BLaER1 (cell line): Measurements from ENCODE around the gene R3HDM4.
A peak's percentile ranks its signal among the peaks of the same experiment; 100 is the strongest.

Experiments used
- H3K27ac ChIP-seq: shearing (Covaris generic); formaldehyde crosslinking; 2 replicates; pipeline ENCODE4 v1.8.1; 2022
- H3K27me3 ChIP-seq: shearing (Covaris generic); formaldehyde crosslinking; 2 replicates; pipeline ENCODE4 v1.8.1; 2022
- H3K36me3 ChIP-seq: shearing (Covaris generic); formaldehyde crosslinking; 2 replicates; pipeline ENCODE4 v1.8.1; 2022
- H3K4me1 ChIP-seq: shearing (Covaris generic); formaldehyde crosslinking; 2 replicates; pipeline ENCODE4 v1.8.1; 2022
- H3K4me2 ChIP-seq: shearing (Covaris generic); formaldehyde crosslinking; 2 replicates; pipeline ENCODE4 v1.8.1; 2022
- H3K4me3 ChIP-seq: shearing (Covaris generic); formaldehyde crosslinking; 2 replicates; pipeline ENCODE4 v1.8.1; 2022
- H3K9ac ChIP-seq: shearing (Covaris generic); formaldehyde crosslinking; 2 replicates; pipeline ENCODE4 v1.8.1; 2022
- H3K9me3 ChIP-seq: shearing (Covaris generic); formaldehyde crosslinking; 2 replicates; pipeline ENCODE4 v1.8.1; 2022
- H4K20me1 ChIP-seq: shearing (Covaris generic); formaldehyde crosslinking; 2 replicates; pipeline ENCODE4 v1.8.1; 2022
- Cebpa-rat ChIP-seq: shearing (Covaris generic); IDR thresholded peaks from 2 replicates; pipeline ENCODE4 v1.8.1; 2022

Gene R3HDM4

GRCh38 chr19:926323-926588, 13.2 kb upstream of the R3HDM4 start:
- H3K4me3 ChIP-seq: peak overlapping the region; percentile 90
- TF ChIP-seq Cebpa-rat: no peak
- peaks cover 25% of the 10 kb centered on the region for H3K36me3 ChIP-seq
- peak overlapping the region; percentile 91 for H3K9ac ChIP-seq
- H3K27ac ChIP-seq: peak overlapping the region; percentile 91
- peaks cover 33% of the 10 kb centered on the region for H4K20me1 ChIP-seq
- H3K27me3 ChIP-seq: peaks cover 8% of the 10 kb centered on the region
- H3K9me3 ChIP-seq: no peaks in the 10 kb centered on the region
- peaks cover 33% of the 10 kb centered on the region for H3K4me1 ChIP-seq
- peak overlapping the region; percentile 79 for H3K4me2 ChIP-seq

GRCh38 chr19:925526-926322, 12.7 kb upstream of the R3HDM4 start, which contains the start of gene ARID3A:
TSS of gene ARID3A (plus strand) at chr19:926035. CDS start at chr19:929529, 3,494 bp downstream.
- peak within 1 kb of the TSS; percentile 90 for H3K4me3 ChIP-seq
- peak within 1 kb of the TSS; percentile 91 for H3K9ac ChIP-seq
- peaks cover 20% of the 10 kb centered on the region for H3K36me3 ChIP-seq
- H4K20me1 ChIP-seq: peaks cover 33% of the 10 kb centered on the region
- H3K9me3 ChIP-seq: no peaks in the 10 kb centered on the region
- peak within 1 kb of the TSS; percentile 91 for H3K27ac ChIP-seq
- peak within 1 kb of the TSS; percentile 91 for H3K4me2 ChIP-seq
- H3K4me1 ChIP-seq: peaks cover 34% of the 10 kb centered on the region
- H3K27me3 ChIP-seq: peaks cover 14% of the 10 kb centered on the region
- no peak for TF ChIP-seq Cebpa-rat

GRCh38 chr19:925087-925525, 12.1 kb upstream of the R3HDM4 start:
- peak overlapping the region; percentile 91 for H3K27ac ChIP-seq

DNA sequence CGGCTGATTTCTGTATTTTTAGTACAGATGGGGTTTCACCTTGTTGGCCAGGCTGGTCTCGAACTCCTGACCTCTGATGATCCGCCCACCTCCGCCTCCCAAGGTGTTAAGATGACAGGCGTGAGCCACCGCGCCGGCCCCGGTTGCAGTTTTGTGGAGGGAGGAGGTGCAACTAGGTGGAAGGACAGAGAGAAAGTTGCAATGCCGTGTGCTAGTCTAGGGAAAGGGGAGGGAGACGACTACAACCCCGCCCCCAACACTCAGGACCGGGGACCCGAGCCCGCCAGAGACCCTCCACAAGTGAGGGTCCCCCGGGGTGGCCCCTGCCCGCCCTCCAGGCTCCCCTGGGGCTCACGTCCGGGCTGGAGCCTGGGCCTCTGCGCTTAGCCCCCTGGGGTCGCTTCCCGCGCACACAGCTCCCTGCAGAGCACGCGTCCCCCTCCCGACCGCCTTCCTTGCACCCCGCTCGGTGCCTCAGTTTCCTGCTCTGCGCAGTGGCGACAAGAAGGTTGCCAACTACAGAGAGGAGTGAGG, 11.6 kb upstream of the R3HDM4 start:
- Histone ChIP-seq H3K36me3 (peaks cover 11% of the 10 kb centered on the region), H3K9ac (peak overlapping the region; percentile 91), H3K4me2 (peak overlapping the region; percentile 91), H3K9me3 (no peaks in the 10 kb centered on the region), H4K20me1 (peaks cover 34% of the 10 kb centered on the region), H3K4me3 (peak overlapping the region; percentile 90), H3K4me1 (peaks cover 45% of the 10 kb centered on the region), H3K27ac (peak overlapping the region; percentile 91), H3K27me3 (peaks cover 25% of the 10 kb centered on the region)
- no peak for TF ChIP-seq Cebpa-rat

More at GRCh38 chr19:925087-925525, 12.1 kb upstream of the R3HDM4 start:
- Histone ChIP-seq H3K36me3 (peaks cover 16% of the 10 kb centered on the region), H3K9ac (peak overlapping the region; percentile 91), H3K9me3 (no peaks in the 10 kb centered on the region), H3K4me3 (peak overlapping the region; percentile 90), H4K20me1 (peaks cover 34% of the 10 kb centered on the region), H3K4me1 (peaks cover 40% of the 10 kb centered on the region), H3K27me3 (peaks cover 20% of the 10 kb centered on the region), H3K4me2 (peak overlapping the region; percentile 91)
- no peak for TF ChIP-seq Cebpa-rat

DNA sequence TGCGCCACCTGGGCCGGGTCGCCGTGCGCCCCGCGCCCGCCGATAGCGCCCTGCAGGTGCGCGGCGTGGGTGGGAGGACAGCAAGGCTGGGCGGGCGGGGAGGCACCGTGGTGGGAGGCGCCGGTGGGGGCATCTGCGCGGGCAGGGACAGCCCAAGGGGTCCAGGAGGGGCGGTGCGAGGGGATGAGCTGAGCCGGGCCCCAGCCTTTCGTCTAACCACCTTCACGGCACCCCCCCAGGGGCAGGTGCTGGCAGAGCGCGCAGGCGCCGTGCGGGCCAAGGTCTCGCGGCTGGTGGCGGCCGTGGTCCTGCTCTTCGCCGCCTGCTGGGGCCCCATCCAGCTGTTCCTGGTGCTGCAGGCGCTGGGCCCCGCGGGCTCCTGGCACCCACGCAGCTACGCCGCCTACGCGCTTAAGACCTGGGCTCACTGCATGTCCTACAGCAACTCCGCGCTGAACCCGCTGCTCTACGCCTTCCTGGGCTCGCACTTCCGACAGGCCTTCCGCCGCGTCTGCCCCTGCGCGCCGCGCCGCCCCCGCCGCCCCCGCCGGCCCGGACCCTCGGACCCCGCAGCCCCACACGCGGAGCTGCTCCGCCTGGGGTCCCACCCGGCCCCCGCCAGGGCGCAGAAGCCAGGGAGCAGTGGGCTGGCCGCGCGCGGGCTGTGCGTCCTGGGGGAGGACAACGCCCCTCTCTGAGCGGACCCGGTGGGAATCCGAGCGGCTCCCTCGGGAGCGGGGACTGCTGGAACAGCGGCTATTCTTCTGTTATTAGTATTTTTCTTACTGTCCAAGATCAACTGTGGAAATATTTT, 7.2 kb upstream of the R3HDM4 start:
- Histone ChIP-seq H3K9me3 (no peaks in the 10 kb centered on the region), H3K9ac (no peak overlapping the region), H4K20me1 (peaks cover 34% of the 10 kb centered on the region), H3K27me3 (peaks cover 66% of the 10 kb centered on the region), H3K36me3 (no peaks in the 10 kb centered on the region), H3K27ac (no peak overlapping the region), H3K4me3 (peak overlapping the region; percentile 54), H3K4me1 (peaks cover 51% of the 10 kb centered on the region), H3K4me2 (peak overlapping the region; percentile 75)
- no peak for TF ChIP-seq Cebpa-rat

DNA sequence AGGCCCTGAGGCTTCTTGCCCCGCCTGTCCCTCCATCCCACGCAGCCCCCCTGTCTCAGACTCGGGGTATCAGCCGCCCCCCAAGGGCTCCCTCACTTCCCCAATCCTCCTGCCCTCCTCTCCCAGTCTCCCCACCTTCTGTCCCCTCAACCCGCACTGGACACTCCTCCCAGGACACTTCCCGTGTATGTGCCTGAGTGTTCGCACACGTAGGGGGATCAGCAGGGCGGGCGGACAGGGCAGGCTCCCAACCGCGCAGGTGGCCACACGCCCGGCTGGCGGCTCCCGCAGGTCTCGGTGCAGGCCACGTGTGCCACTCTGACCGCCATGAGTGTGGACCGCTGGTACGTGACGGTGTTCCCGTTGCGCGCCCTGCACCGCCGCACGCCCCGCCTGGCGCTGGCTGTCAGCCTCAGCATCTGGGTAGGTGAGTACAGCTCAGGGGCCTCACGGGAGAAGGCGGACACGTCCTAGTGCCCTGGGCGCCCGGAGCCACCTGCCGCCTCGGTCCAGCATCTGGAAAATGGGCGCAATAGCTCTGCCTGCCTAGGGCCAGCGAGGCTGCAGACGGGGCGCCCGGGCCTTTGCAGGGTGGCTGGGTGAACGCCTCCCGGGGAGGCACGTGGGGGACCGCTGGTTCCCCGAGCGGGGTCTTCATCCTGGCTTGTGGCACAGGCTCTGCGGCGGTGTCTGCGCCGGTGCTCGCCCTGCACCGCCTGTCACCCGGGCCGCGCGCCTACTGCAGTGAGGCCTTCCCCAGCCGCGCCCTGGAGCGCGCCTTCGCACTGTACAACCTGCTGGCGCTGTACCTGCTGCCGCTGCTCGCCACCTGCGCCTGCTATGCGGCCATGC, 6.4 kb upstream of the R3HDM4 start:
- H3K4me3 ChIP-seq: peak overlapping the region; percentile 54
- H3K4me2 ChIP-seq: peak overlapping the region; percentile 75
- no peaks in the 10 kb centered on the region for H3K36me3 ChIP-seq
- no peaks in the 10 kb centered on the region for H3K9me3 ChIP-seq
- no peak for TF ChIP-seq Cebpa-rat
- peaks cover 73% of the 10 kb centered on the region for H3K27me3 ChIP-seq
- no peak overlapping the region for H3K27ac ChIP-seq
- H3K9ac ChIP-seq: no peak overlapping the region
- H3K4me1 ChIP-seq: peaks cover 45% of the 10 kb centered on the region
- H4K20me1 ChIP-seq: peaks cover 34% of the 10 kb centered on the region

GRCh38 chr19:918481-919198, 5.6 kb upstream of the R3HDM4 start:
- Histone ChIP-seq H3K9me3 (no peaks in the 10 kb centered on the region), H3K27me3 (peaks cover 77% of the 10 kb centered on the region), H3K4me3 (peak overlapping the region; percentile 60; the same call in 1 of the 2 replicates), H3K36me3 (no peaks in the 10 kb centered on the region), H3K27ac (no peak overlapping the region), H3K4me1 (peaks cover 41% of the 10 kb centered on the region), H3K9ac (no peak overlapping the region), H3K4me2 (peak overlapping the region; percentile 78), H4K20me1 (peaks cover 34% of the 10 kb centered on the region)
- TF ChIP-seq Cebpa-rat: no peak

- Histone ChIP-seq H3K27ac (no peak overlapping the region), H3K4me2 (peak overlapping the region; percentile 78), H3K4me3 (peak overlapping the region; percentile 60), H4K20me1 (peaks cover 34% of the 10 kb centered on the region), H3K9ac (no peak overlapping the region), H3K4me1 (peaks cover 41% of the 10 kb centered on the region), H3K27me3 (peaks cover 77% of the 10 kb centered on the region), H3K36me3 (no peaks in the 10 kb centered on the region), H3K9me3 (no peaks in the 10 kb centered on the region)
- no peak for TF ChIP-seq Cebpa-rat
Observed at GRCh38 chr19:918152-918437, 5.1 kb upstream of the R3HDM4 start.
